IMR-90 (cell line): Measurements from ENCODE around the gene PRKCE. TPM values are rescaled to one million over a fixed set of nuclear protein-coding genes. Genes with fewer than 3 reads are reported as not detected.

ENCODE experiments used
- ATAC-seq: fragments of 200-7000 bp; cut with Tn5 transposase; 2 replicates; pipeline ENCODE4 v1.9.1; 2020; ENCODE audit warnings: low read depth, mild to moderate bottlenecking, moderate library complexity
- BruUV-seq: library from RNA; stranded (reverse); fragments of 400-500 nt; replicated peaks from 2 replicates; lab custom pipeline; 2021; lab: Mats Ljungman, UMichigan
- CTCF ChIA-PET: fragments of 300-600 bp; formaldehyde crosslinking; extraction: SDS; loops from one replicate; lab custom pipeline; 2021; ENCODE audit warnings: antibody characterized with exemption; lab: Yijun Ruan, JAX
- POLR2A ChIA-PET: fragments of 300-600 bp; sonication (Branson Sonifier 250); formaldehyde crosslinking; loops from one replicate; lab custom pipeline; 2022; ENCODE audit warnings: antibody characterized with exemption; ENCODE audit not compliant: unreplicated experiment; lab: Charles Lee
- DNase-seq: peaks from one replicate; pipeline ENCODE4 v3.0.0; 2013
- H2AFZ ChIP-seq: replicated peaks from 2 replicates; pipeline ENCODE3; 2013; ENCODE audit warnings: low read length, mild to moderate bottlenecking; ENCODE audit not compliant: poor library complexity
- H2AK5ac ChIP-seq: 2 replicates; pipeline ENCODE4 v1.6.1; 2013; ENCODE audit warnings: low read depth, low read length, inconsistent platforms
- H2AK9ac ChIP-seq: replicated peaks from 2 replicates; pipeline ENCODE3; 2013; ENCODE audit warnings: mild to moderate bottlenecking, low read depth, low read length, moderate library complexity; ENCODE audit not compliant: poor library complexity
- H2BK120ac ChIP-seq: 2 replicates; pipeline ENCODE4 v1.6.1; 2013; ENCODE audit warnings: low read depth, low read length, inconsistent platforms
- H2BK15ac ChIP-seq: 3 replicates; pipeline ENCODE4 v1.6.1; 2013; ENCODE audit warnings: low read depth, low read length, inconsistent platforms
- H2BK20ac ChIP-seq: 2 replicates; pipeline ENCODE4 v1.6.1; 2013; ENCODE audit warnings: low read depth, mild to moderate bottlenecking, inconsistent platforms, low read length, moderate library complexity
- H2BK5ac ChIP-seq: 2 replicates; pipeline ENCODE4 v1.6.1; 2013; ENCODE audit warnings: mild to moderate bottlenecking, low read depth, low read length, inconsistent platforms; ENCODE audit not compliant: poor library complexity, severe bottlenecking
- H3K14ac ChIP-seq: replicated peaks from 2 replicates; pipeline ENCODE4 v1.6.1; 2013; ENCODE audit warnings: low read depth, low read length, inconsistent platforms
- H3K18ac ChIP-seq: 2 replicates; pipeline ENCODE4 v1.6.1; 2013; ENCODE audit warnings: low read depth, low read length, control low read depth
- H3K23ac ChIP-seq: 2 replicates; pipeline ENCODE4 v1.6.1; 2013; ENCODE audit warnings: low read depth, low read length, inconsistent platforms
- H3K27ac ChIP-seq: 2 replicates; pipeline ENCODE4 v1.5.1; 2013; ENCODE audit warnings: mild to moderate bottlenecking, control low read depth, low read length; ENCODE audit not compliant: insufficient read depth
- H3K27me3 ChIP-seq: 2 replicates; pipeline ENCODE4 v1.6.1; 2013; ENCODE audit warnings: low read length; ENCODE audit not compliant: control insufficient read depth, insufficient read depth
- H3K36me3 ChIP-seq: 2 replicates; pipeline ENCODE4 v1.6.1; 2013; ENCODE audit warnings: low read length, mixed read lengths; ENCODE audit not compliant: control insufficient read depth, insufficient read depth
- H3K4ac ChIP-seq: 2 replicates; pipeline ENCODE4 v1.6.1; 2013; ENCODE audit warnings: low read depth, low read length, inconsistent platforms
- H3K4me1 ChIP-seq: 2 replicates; pipeline ENCODE4 v1.6.1; 2013; ENCODE audit warnings: low read length, mixed read lengths; ENCODE audit not compliant: control insufficient read depth, insufficient read depth
- H3K4me2 ChIP-seq: 2 replicates; pipeline ENCODE4 v1.6.1; 2013; ENCODE audit warnings: low read depth, mild to moderate bottlenecking, control low read depth, low read length, moderate library complexity
- H3K4me3 ChIP-seq: 2 replicates; pipeline ENCODE4 v1.5.1; 2013; ENCODE audit warnings: low read depth, mild to moderate bottlenecking, control low read depth, low read length, moderate library complexity; ENCODE audit not compliant: insufficient read depth
- H3K56ac ChIP-seq: 2 replicates; pipeline ENCODE4 v1.6.1; 2013; ENCODE audit warnings: low read length, inconsistent platforms; ENCODE audit not compliant: insufficient read depth; ENCODE audit errors: extremely low read depth
- H3K79me1 ChIP-seq, 2 experiments: 2 replicates each; pipeline ENCODE4 v1.6.1; 2013; ENCODE audit warnings: low read length in 2 of 2, inconsistent platforms in 1 of 2, low read depth in 1 of 2
- H3K9ac ChIP-seq: 2 replicates; pipeline ENCODE4 v1.6.1; 2013; ENCODE audit warnings: low read depth, low read length, control low read depth
- H3K9me1 ChIP-seq: 2 replicates; pipeline ENCODE4 v1.6.1; 2013; ENCODE audit warnings: low read length, inconsistent platforms; ENCODE audit not compliant: insufficient read depth
- H3K9me3 ChIP-seq: 2 replicates; pipeline ENCODE4 v1.6.1; 2013; ENCODE audit warnings: low read length; ENCODE audit not compliant: control insufficient read depth, insufficient read depth
- H4K20me1 ChIP-seq: 2 replicates; pipeline ENCODE4 v1.6.1; 2013; ENCODE audit warnings: low read length, inconsistent platforms; ENCODE audit not compliant: insufficient read depth
- H4K5ac ChIP-seq: 2 replicates; pipeline ENCODE4 v1.6.1; 2013; ENCODE audit warnings: mild to moderate bottlenecking, low read depth, low read length, control low read depth
- H4K8ac ChIP-seq, 2 experiments: 2 replicates each; pipeline ENCODE4 v1.6.1; 2013; ENCODE audit warnings: low read depth in 2 of 2, low read length in 2 of 2, control low read depth in 1 of 2, inconsistent platforms in 1 of 2
- H4K91ac ChIP-seq: 2 replicates; pipeline ENCODE4 v1.6.1; 2013; ENCODE audit warnings: low read depth, low read length, inconsistent platforms; ENCODE audit not compliant: insufficient read depth
- CEBPB ChIP-seq: IDR thresholded peaks from 2 replicates; pipeline ENCODE4 v1.6.1; 2012; ENCODE audit warnings: low read depth, low read length, improper control_type of control experiment
- CHD1 ChIP-seq: IDR thresholded peaks from 2 replicates; pipeline ENCODE4 v1.6.1; 2012; ENCODE audit warnings: low read depth, low read length, improper control_type of control experiment
- CTCF ChIP-seq: conservative IDR thresholded peaks from 2 replicates; pipeline ENCODE4 v1.5.1; 2012; ENCODE audit warnings: mild to moderate bottlenecking, low read depth, low read length, improper control_type of control experiment
- ELK1 ChIP-seq: fragments of 150-350 bp; IDR thresholded peaks from 2 replicates; pipeline ENCODE4 v1.6.1; 2016; ENCODE audit warnings: low read depth, mild to moderate bottlenecking, low read length, moderate library complexity, borderline replicate concordance
- FOS ChIP-seq: fragments of 150-350 bp; IDR thresholded peaks from 2 replicates; pipeline ENCODE4 v1.6.1; 2016; ENCODE audit warnings: low read depth, low read length
- MAFK ChIP-seq: IDR thresholded peaks from 2 replicates; pipeline ENCODE4 v1.6.1; 2012; ENCODE audit warnings: low read depth, low read length, improper control_type of control experiment
- MAZ ChIP-seq: IDR thresholded peaks from 2 replicates; pipeline ENCODE4 v1.6.1; 2012; ENCODE audit warnings: low read depth, mild to moderate bottlenecking, low read length, improper control_type of control experiment, moderate library complexity, borderline replicate concordance
- MXI1 ChIP-seq: IDR thresholded peaks from 2 replicates; pipeline ENCODE4 v1.6.1; 2012; ENCODE audit warnings: low read depth, mild to moderate bottlenecking, low read length, moderate library complexity, borderline replicate concordance
- NFE2L2 ChIP-seq: fragments of 150-350 bp; IDR thresholded peaks from 2 replicates; pipeline ENCODE4 v1.6.1; 2016; ENCODE audit warnings: low read depth, mild to moderate bottlenecking, low read length
- POLR2A ChIP-seq: IDR thresholded peaks from 2 replicates; pipeline ENCODE4 v1.6.1; 2012; ENCODE audit warnings: mild to moderate bottlenecking, low read depth, low read length
- RAD21 ChIP-seq: IDR thresholded peaks from 2 replicates; pipeline ENCODE4 v1.6.1; 2012; ENCODE audit warnings: low read length, improper control_type of control experiment
- RCOR1 ChIP-seq: IDR thresholded peaks from 2 replicates; pipeline ENCODE4 v1.6.1; 2012; ENCODE audit warnings: mild to moderate bottlenecking, low read length, improper control_type of control experiment; ENCODE audit not compliant: insufficient replicate concordance
- RFX5 ChIP-seq: IDR thresholded peaks from 2 replicates; pipeline ENCODE4 v1.8.0; 2012; ENCODE audit warnings: low read depth, mild to moderate bottlenecking, low read length, moderate library complexity
- SMC3 ChIP-seq: fragments of 150-350 bp; IDR thresholded peaks from 2 replicates; pipeline ENCODE4 v1.6.1; 2016; ENCODE audit warnings: low read depth, mild to moderate bottlenecking, antibody characterized with exemption, low read length, moderate library complexity
- whole genome bisulfite sequencing, 2 experiments: methylation state at CpG; one replicate each; pipeline versions ENCODE4 v1.1.5 to v1.1.7; 2013; ENCODE audit warnings: missing lambda C conversion rate in 2 of 2; ENCODE audit not compliant: insufficient read length in 1 of 2; ENCODE audit errors: extremely low coverage in 2 of 2; 5-methylcytosine and 5-hydroxymethylcytosine counted together
- dilution Hi-C: fragments of 300-500 bp; cut with HindIII; formaldehyde crosslinking; loops from one replicate; pipeline ENCODE4 v1.14.3; 2018; ENCODE audit warnings: low sequenced_read_pairs; ENCODE audit not compliant: unreplicated experiment
- in situ Hi-C: fragments of 300-500 bp; cut with MboI; formaldehyde crosslinking; loops from 3 replicates; pipeline ENCODE4 v1.14.3; 2019; ENCODE audit warnings: low sequenced_read_pairs, inconsistent platforms, mixed read lengths
- intact Hi-C: fragments of 100-400 bp; cut with micrococcal nuclease; formaldehyde crosslinking; loops from 2 replicates; pipeline ENCODE4 v1.10.0; 2022
- polyA plus RNA-seq, 3 experiments: library from polyadenylated mRNA; depleted of rRNA; stranded (reverse); fragments of >200 nt; gene quantifications; 2 replicates each; pipeline ENCODE4 v1.2.3, GENCODE V29; 2012; ENCODE audit warnings: low replicate concordance in 1 of 3
- total RNA-seq: library from RNA; depleted of rRNA; stranded (reverse); fragments of >200 nt; gene quantifications from 2 replicates; pipeline ENCODE4 v1.2.3, GENCODE V29; 2012

Gene PRKCE
- total and polyA plus RNA-seq, 2 of the 4 experiments (the other 2 are of a cell fraction): 8.1 to 32.4 TPM

- Histone ChIP-seq H4K5ac (no peak overlapping the region), H2BK20ac (no peak overlapping the region), H3K27me3 (no peaks in the 10 kb centered on the region), H3K4ac (no peak overlapping the region), H3K27ac (no peak overlapping the region), H3K36me3 (peaks cover 8% of the 10 kb centered on the region), H4K91ac (no peak overlapping the region), H4K8ac (no peak overlapping the region), H2BK15ac (no peak overlapping the region), H3K9me1 (peaks cover 9% of the 10 kb centered on the region), H3K4me1 (no peaks in the 10 kb centered on the region), H3K9me3 (no peaks in the 10 kb centered on the region), H3K9ac (no peak overlapping the region), H2AK5ac (no peak overlapping the region), H3K4me3 (no peak overlapping the region), H2BK120ac (no peak overlapping the region), H2AFZ (no peak overlapping the region), H3K4me2 (no peak overlapping the region), H3K79me1 (no peaks in the 10 kb centered on the region), H3K56ac (no peak overlapping the region), H2AK9ac (no peak overlapping the region), H3K14ac (no peak overlapping the region), H2BK5ac (no peak overlapping the region), H4K20me1 (no peaks in the 10 kb centered on the region), H3K18ac (no peak overlapping the region), H3K23ac (no peak overlapping the region)
- TF ChIP-seq MAFK: no peak
- TF ChIP-seq RCOR1: no peak
- no peak for TF ChIP-seq CEBPB
- no peak for TF ChIP-seq MAZ
- TF ChIP-seq MXI1: no peak
- no peak for TF ChIP-seq RFX5
- no peak for TF ChIP-seq SMC3
- TF ChIP-seq NFE2L2: no peak
- no peak for TF ChIP-seq RAD21
- TF ChIP-seq ELK1: no peak
- no peak for TF ChIP-seq FOS
- no peak for TF ChIP-seq POLR2A
- TF ChIP-seq CHD1: no peak
- no peak for TF ChIP-seq CTCF
- dilution Hi-C loops: no loop called here
- ATAC-seq (no peak), DNase-seq (no peak)
- CTCF ChIA-PET: no interaction called here
- WGBS, 2 experiments: 100% methylated on average over 2 of the region's 13 CpGs; no CpG with 5 or more reads in 1 of the 2 experiments
- POLR2A ChIA-PET: no interaction called here
- intact Hi-C loops: no loop called here
- no TSS peak for BruUV-seq
- in situ Hi-C loops: no loop called here
These were observed 333.5 kb downstream of the PRKCE start for GRCh38 chr2:45984896-45985473.
